GM12891 (cell line): ENCODE measurements around the gene UROS.

Experiments used
- PAX5 ChIP-seq: IDR thresholded peaks from 2 replicates; pipeline ENCODE4 v1.6.1; 2011; ENCODE audit warnings: low read length, moderate library complexity, mild to moderate bottlenecking; ENCODE audit not compliant: insufficient read depth, severe bottlenecking
- POLR2A ChIP-seq: IDR thresholded peaks from 2 replicates; pipeline ENCODE4 v1.6.1; 2011; ENCODE audit warnings: low read depth, low read length, control low read depth
- POLR2AphosphoS5 ChIP-seq: IDR thresholded peaks from 2 replicates; pipeline ENCODE4 v1.6.1; 2011; ENCODE audit warnings: low read depth, low read length, control low read depth
- TAF1 ChIP-seq: IDR thresholded peaks from 2 replicates; pipeline ENCODE4 v1.6.1; 2011; ENCODE audit warnings: low read depth, low read length, control low read depth

GRCh38 chr10:125812128-125812750 is 10.8 kb downstream of the UROS start:
- TF ChIP-seq POLR2AphosphoS5 (no peak), POLR2A (no peak), TAF1 (no peak), PAX5 (no peak)
